BLaER1 (cell line): ENCODE data around the gene LMAN2L.

Source experiments
- H3K27ac ChIP-seq: shearing (Covaris generic); formaldehyde crosslinking; 2 replicates; pipeline ENCODE4 v1.8.1; 2022
- H3K27me3 ChIP-seq: shearing (Covaris generic); formaldehyde crosslinking; 2 replicates; pipeline ENCODE4 v1.8.1; 2022
- H3K36me3 ChIP-seq: shearing (Covaris generic); formaldehyde crosslinking; 2 replicates; pipeline ENCODE4 v1.8.1; 2022
- H3K4me1 ChIP-seq: shearing (Covaris generic); formaldehyde crosslinking; 2 replicates; pipeline ENCODE4 v1.8.1; 2022
- H3K4me2 ChIP-seq: shearing (Covaris generic); formaldehyde crosslinking; 2 replicates; pipeline ENCODE4 v1.8.1; 2022
- H3K4me3 ChIP-seq: shearing (Covaris generic); formaldehyde crosslinking; 2 replicates; pipeline ENCODE4 v1.8.1; 2022
- H3K9ac ChIP-seq: shearing (Covaris generic); formaldehyde crosslinking; 2 replicates; pipeline ENCODE4 v1.8.1; 2022
- H3K9me3 ChIP-seq: shearing (Covaris generic); formaldehyde crosslinking; 2 replicates; pipeline ENCODE4 v1.8.1; 2022
- H4K20me1 ChIP-seq: shearing (Covaris generic); formaldehyde crosslinking; 2 replicates; pipeline ENCODE4 v1.8.1; 2022
- Cebpa-rat ChIP-seq: shearing (Covaris generic); IDR thresholded peaks from 2 replicates; pipeline ENCODE4 v1.8.1; 2022

Gene LMAN2L

GRCh38 chr2:96689431-96689991, 50.4 kb downstream of the LMAN2L start:
- Histone ChIP-seq H3K4me3 (no peak overlapping the region), H3K27me3 (no peaks in the 10 kb centered on the region), H3K9ac (no peak overlapping the region), H3K36me3 (no peaks in the 10 kb centered on the region), H3K27ac (0 out of 2 replicates have a peak overlapping the region, but pooled peaks have one; percentile 18), H3K4me2 (no peak overlapping the region), H3K4me1 (peaks cover 49% of the 10 kb centered on the region), H3K9me3 (no peaks in the 10 kb centered on the region), H4K20me1 (no peaks in the 10 kb centered on the region)
- TF ChIP-seq Cebpa-rat = no peak

DNA sequence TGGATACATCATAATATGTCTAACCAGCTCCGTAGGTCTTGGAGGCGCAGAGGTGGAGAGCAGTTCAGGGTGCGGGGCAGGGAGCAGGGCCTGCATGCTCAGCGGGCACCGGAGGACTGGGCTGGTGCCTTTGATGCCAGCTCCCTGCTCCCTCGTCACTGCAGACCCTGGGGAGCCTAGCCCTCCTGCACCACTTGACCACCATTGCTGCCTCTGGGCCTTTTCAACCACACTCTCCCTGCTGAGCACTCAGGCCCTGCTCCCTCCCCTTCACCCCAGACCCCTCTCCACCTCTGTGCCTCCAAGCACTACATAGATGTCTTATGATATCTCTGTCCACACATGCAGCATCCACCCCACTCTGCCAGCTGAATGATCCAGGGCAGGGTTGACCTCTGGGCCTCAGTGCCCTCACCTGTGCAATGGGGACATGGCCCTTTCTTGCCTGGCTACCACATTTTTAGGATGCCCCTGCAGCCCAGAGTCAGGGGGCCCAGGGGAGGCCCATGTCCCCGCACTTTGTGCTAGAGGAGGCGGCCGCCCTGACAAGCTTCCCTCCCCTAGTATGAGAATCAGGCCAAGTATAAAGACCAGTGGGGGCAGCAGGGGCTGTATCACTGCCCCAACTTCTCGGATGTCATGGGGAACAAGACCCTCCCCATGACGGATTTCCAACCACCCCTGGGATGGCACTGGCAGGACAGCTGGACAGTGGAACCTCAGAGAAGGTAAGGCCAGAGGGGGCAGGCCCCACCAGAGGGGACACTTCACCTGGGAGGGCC, 51.0 kb downstream of the LMAN2L start:
- peak overlapping the region; percentile 10; the same call in 1 of the 2 replicates for H3K9ac ChIP-seq
- no peaks in the 10 kb centered on the region for H3K27me3 ChIP-seq
- H3K36me3 ChIP-seq = no peaks in the 10 kb centered on the region
- H4K20me1 ChIP-seq = no peaks in the 10 kb centered on the region
- H3K4me3 ChIP-seq = no peak overlapping the region
- H3K4me1 ChIP-seq = peaks cover 50% of the 10 kb centered on the region
- H3K27ac ChIP-seq = 0 out of 2 replicates have a peak overlapping the region, but pooled peaks have one; percentile 18
- no peaks in the 10 kb centered on the region for H3K9me3 ChIP-seq
- no peak for TF ChIP-seq Cebpa-rat
- peak overlapping the region; percentile 45 for H3K4me2 ChIP-seq

DNA sequence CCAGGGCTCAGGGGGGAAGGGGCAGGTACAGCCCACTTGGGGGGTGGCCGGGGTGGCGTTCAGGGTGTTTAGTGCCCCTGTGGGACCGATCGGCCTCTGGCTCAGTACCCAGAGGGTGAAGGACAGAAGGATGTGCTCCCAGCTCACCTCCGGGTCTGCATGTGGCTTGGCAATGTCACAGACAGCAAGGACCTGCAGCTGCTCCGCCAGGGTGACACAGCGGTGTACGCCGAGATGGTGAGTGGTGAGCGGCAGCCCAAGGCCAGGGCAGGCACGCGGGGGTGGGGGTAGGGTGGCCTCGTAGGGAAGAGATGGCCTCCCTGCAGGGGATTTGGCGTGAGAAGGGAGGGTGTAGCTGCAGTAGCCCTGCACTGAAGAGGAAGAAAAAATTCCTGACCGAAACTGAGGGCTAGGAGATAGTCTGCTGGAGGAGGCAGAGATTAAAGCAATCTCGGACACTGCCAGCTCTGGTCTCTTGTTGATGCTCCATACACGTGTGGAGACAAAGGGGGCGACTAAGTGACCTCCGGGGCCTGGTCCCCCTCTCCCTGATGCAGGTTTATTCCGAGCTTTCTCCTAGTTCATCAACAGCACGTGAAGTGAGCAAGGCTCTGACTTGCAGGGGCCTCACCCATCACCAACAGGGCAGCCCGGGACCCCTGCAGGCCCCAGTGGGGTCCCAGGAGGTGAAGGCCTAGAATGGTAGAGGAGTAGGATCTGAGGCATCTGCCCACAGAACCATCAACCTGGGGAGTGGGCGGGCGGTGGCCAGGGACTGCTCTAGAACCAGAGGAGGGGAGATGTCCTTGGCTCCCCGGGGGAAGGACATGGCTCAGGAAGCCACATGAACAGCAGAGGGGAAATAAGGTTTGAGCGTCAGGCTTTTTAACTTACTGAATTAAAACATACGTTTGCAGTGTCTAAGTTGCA, 51.9 kb downstream of the LMAN2L start:
- Histone ChIP-seq H4K20me1 (no peaks in the 10 kb centered on the region), H3K27ac (no peak overlapping the region)
- TF ChIP-seq Cebpa-rat = no peak

DNA sequence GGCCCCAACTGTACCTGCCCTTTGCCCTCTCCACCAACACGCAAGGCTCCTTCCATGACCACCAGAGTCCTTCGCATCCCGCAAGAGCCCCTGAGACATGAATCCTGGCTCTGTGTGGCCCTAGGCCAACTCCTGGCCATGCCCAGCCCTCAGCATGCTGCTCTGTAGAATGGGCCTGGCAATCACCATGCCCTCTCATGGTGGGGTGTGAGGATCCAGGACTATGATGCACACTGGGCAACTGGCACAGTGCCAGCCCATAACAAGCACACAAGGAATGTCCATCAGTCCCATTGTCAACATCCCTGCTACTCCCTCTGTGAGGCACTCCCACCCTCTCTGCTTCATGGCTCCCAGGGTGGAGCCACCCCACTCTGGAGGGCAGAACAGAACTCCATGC, 52.6 kb downstream of the LMAN2L start:
- Histone ChIP-seq H3K9ac (no peak overlapping the region), H3K27ac (no peak overlapping the region), H4K20me1 (no peaks in the 10 kb centered on the region), H3K9me3 (no peaks in the 10 kb centered on the region), H3K36me3 (no peaks in the 10 kb centered on the region), H3K4me1 (peaks cover 55% of the 10 kb centered on the region), H3K27me3 (no peaks in the 10 kb centered on the region), H3K4me3 (no peak overlapping the region), H3K4me2 (no peak overlapping the region)
- TF ChIP-seq Cebpa-rat = no peak

More for the DNA sequence above, 51.9 kb downstream of the LMAN2L start:
- Histone ChIP-seq H3K4me2 (peak overlapping the region; percentile 45), H3K4me1 (peaks cover 54% of the 10 kb centered on the region), H3K9me3 (no peaks in the 10 kb centered on the region), H3K36me3 (no peaks in the 10 kb centered on the region), H3K9ac (peak overlapping the region; percentile 10; the same call in 1 of the 2 replicates), H3K27me3 (no peaks in the 10 kb centered on the region), H3K4me3 (no peak overlapping the region)

GRCh38 chr2:96685577-96686459, 54.0 kb downstream of the LMAN2L start:
- 0 out of 2 replicates have a peak overlapping the region, but pooled peaks have one; percentile 35 for H3K27ac ChIP-seq
- TF ChIP-seq Cebpa-rat = no peak
- no peak overlapping the region for H3K4me3 ChIP-seq
- H3K27me3 ChIP-seq = no peaks in the 10 kb centered on the region
- H3K4me1 ChIP-seq = peaks cover 55% of the 10 kb centered on the region
- no peaks in the 10 kb centered on the region for H3K9me3 ChIP-seq
- H4K20me1 ChIP-seq = no peaks in the 10 kb centered on the region
- H3K4me2 ChIP-seq = peak overlapping the region; percentile 57
- H3K36me3 ChIP-seq = no peaks in the 10 kb centered on the region
- H3K9ac ChIP-seq = no peak overlapping the region

GRCh38 chr2:96684883-96685576, 54.8 kb downstream of the LMAN2L start:
- peak overlapping the region; percentile 55 for H3K4me2 ChIP-seq

DNA sequence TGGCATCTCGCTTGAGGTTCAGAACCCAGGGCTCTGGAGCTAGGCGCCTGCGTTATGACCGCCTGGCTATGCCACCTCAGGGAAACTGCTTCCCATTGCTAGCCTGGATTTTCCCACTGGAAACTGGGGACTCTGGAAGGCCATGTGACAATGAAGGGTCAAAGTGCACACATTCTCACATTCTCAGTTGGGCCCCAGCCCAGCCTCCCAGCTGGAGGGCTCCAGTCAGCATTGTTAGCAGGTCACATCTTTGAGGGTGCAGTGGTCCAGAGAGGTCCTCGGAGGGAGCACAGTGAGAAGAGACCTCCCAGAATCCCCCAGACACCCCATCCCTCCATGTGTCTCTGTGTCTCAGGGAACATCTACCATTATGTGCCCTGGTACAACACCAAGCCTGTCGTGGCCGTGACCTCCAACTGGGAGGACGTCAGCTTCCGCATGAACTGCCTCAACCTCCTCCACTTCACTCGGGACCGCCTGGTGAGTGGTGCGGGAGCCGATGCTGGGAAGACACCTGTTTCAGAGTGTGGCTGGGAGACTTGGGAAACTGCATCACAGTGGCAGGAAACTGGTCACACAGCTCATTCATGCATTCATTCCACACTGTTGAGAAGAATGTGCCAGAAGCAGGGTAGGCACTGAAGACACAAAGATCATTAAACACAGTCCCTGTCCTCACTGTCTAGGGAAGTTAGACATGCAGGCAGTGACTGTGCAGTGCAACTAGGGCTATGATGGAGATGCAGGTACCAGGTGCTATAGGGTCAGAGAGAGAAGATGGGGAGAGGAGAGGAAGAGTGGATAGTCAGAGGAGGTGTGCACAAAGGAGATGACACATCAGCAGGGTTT, 55.7 kb downstream of the LMAN2L start:
- peaks cover 54% of the 10 kb centered on the region for H3K4me1 ChIP-seq
- H3K4me2 ChIP-seq = peak overlapping the region; percentile 55
- no peak for TF ChIP-seq Cebpa-rat
- H3K9me3 ChIP-seq = no peaks in the 10 kb centered on the region
- peak overlapping the region; percentile 16; the same call in 1 of the 2 replicates for H3K27ac ChIP-seq
- H3K27me3 ChIP-seq = no peaks in the 10 kb centered on the region
- H3K9ac ChIP-seq = no peak overlapping the region
- H3K36me3 ChIP-seq = no peaks in the 10 kb centered on the region
- no peaks in the 10 kb centered on the region for H4K20me1 ChIP-seq
- no peak overlapping the region for H3K4me3 ChIP-seq

More at GRCh38 chr2:96684883-96685576, 54.8 kb downstream of the LMAN2L start:
- no peaks in the 10 kb centered on the region for H3K36me3 ChIP-seq
- no peak overlapping the region for H3K27ac ChIP-seq
- H3K4me1 ChIP-seq = peaks cover 55% of the 10 kb centered on the region
- H3K27me3 ChIP-seq = no peaks in the 10 kb centered on the region
- no peak overlapping the region for H3K4me3 ChIP-seq
- no peak for TF ChIP-seq Cebpa-rat
- H3K9ac ChIP-seq = no peak overlapping the region
- H4K20me1 ChIP-seq = no peaks in the 10 kb centered on the region
- H3K9me3 ChIP-seq = no peaks in the 10 kb centered on the region

GRCh38 chr2:96683307-96683706, 56.6 kb downstream of the LMAN2L start:
- peaks cover 46% of the 10 kb centered on the region for H3K4me1 ChIP-seq
- H3K4me2 ChIP-seq = peak overlapping the region; percentile 55
- H3K27ac ChIP-seq = 0 out of 2 replicates have a peak overlapping the region, but pooled peaks have one; percentile 6
- no peak overlapping the region for H3K4me3 ChIP-seq
- H3K9me3 ChIP-seq = no peaks in the 10 kb centered on the region
- no peaks in the 10 kb centered on the region for H3K36me3 ChIP-seq
- H4K20me1 ChIP-seq = no peaks in the 10 kb centered on the region
- no peak for TF ChIP-seq Cebpa-rat
- H3K27me3 ChIP-seq = no peaks in the 10 kb centered on the region
- no peak overlapping the region for H3K9ac ChIP-seq
